OCI-LY1 (cell line): ENCODE results near the gene CTPS1.

ENCODE experiments used
- H2AFZ ChIP-seq: fragments of 200-600 bp; sonication (generic), shearing (Covaris generic); 2 replicates; pipeline ENCODE4 v1.6.0; 2014; ENCODE audit warnings: antibody characterized with exemption, mild to moderate bottlenecking, low read length
- H3F3A ChIP-seq: fragments of 200-600 bp; sonication (generic), shearing (Covaris generic); 2 replicates; pipeline ENCODE4 v1.6.0; 2014; ENCODE audit warnings: mild to moderate bottlenecking, antibody characterized with exemption, low read length, moderate library complexity; ENCODE audit not compliant: insufficient read depth
- H3K27ac ChIP-seq: fragments of 200-600 bp; sonication (generic); 2 replicates; pipeline ENCODE4 v1.5.1; 2014; ENCODE audit warnings: low read length, mixed run types, mild to moderate bottlenecking, low read depth; ENCODE audit not compliant: poor library complexity, severe bottlenecking
- H3K27me3 ChIP-seq: fragments of 200-600 bp; sonication (generic); 2 replicates; pipeline ENCODE4 v1.6.0; 2014; ENCODE audit warnings: antibody characterized with exemption, mild to moderate bottlenecking, low read length, moderate library complexity; ENCODE audit not compliant: insufficient read depth
- H3K36me3 ChIP-seq: fragments of 200-600 bp; sonication (generic); 2 replicates; pipeline ENCODE4 v1.6.1; 2014; ENCODE audit warnings: mild to moderate bottlenecking, antibody characterized with exemption, low read length, moderate library complexity, mixed read lengths; ENCODE audit not compliant: insufficient read depth
- H3K4me1 ChIP-seq: fragments of 200-600 bp; sonication (generic); 2 replicates; pipeline ENCODE4 v1.5.1; 2014; ENCODE audit warnings: mild to moderate bottlenecking, low read length, moderate library complexity; ENCODE audit not compliant: insufficient read depth, severe bottlenecking
- H3K4me2 ChIP-seq: fragments of 200-600 bp; sonication (generic), shearing (Covaris generic); 2 replicates; pipeline ENCODE4 v1.6.1; 2014; ENCODE audit warnings: low read length
- H3K4me3 ChIP-seq: fragments of 200-600 bp; sonication (generic); 2 replicates; pipeline ENCODE4 v1.5.1; 2014; ENCODE audit warnings: low read length, low read depth, mild to moderate bottlenecking, mixed read lengths; ENCODE audit not compliant: poor library complexity, severe bottlenecking
- H3K79me2 ChIP-seq: fragments of 200-600 bp; shearing (Covaris generic); 2 replicates; pipeline ENCODE4 v1.6.1; 2016; ENCODE audit warnings: mixed run types, low read length, mixed read lengths; ENCODE audit not compliant: insufficient read depth
- H3K9ac ChIP-seq: fragments of 200-600 bp; sonication (generic), shearing (Covaris generic); 2 replicates; pipeline ENCODE4 v1.6.1; 2014; ENCODE audit warnings: mild to moderate bottlenecking, low read length, mixed read lengths
- H3K9me2 ChIP-seq: fragments of 200-600 bp; sonication (generic), shearing (Covaris generic); 2 replicates; pipeline ENCODE4 v1.6.1; 2014; ENCODE audit warnings: low read depth, mild to moderate bottlenecking, low read length, mixed read lengths
- H3K9me3 ChIP-seq: fragments of 200-600 bp; shearing (Covaris generic); 2 replicates; pipeline ENCODE4 v1.6.1; 2014; ENCODE audit warnings: low read length, mixed read lengths
- H4K20me1 ChIP-seq: fragments of 200-600 bp; sonication (generic), shearing (Covaris generic); 2 replicates; pipeline ENCODE4 v1.6.0; 2016; ENCODE audit warnings: mild to moderate bottlenecking, low read length; ENCODE audit not compliant: insufficient read depth
- CTCF ChIP-seq: fragments of 200-600 bp; sonication (generic), shearing (Covaris generic); IDR thresholded peaks from 2 replicates; pipeline ENCODE4 v1.5.1; 2017; ENCODE audit warnings: mild to moderate bottlenecking, antibody characterized with exemption, low read length, moderate library complexity, mixed read lengths
- EZH2 ChIP-seq: fragments of 200-600 bp; sonication (generic), shearing (Covaris generic); IDR thresholded peaks from 2 replicates; pipeline ENCODE4 v1.8.0; 2017; ENCODE audit warnings: borderline replicate concordance, mixed run types, mild to moderate bottlenecking, antibody characterized with exemption, low read length, moderate library complexity, mixed read lengths

Gene CTPS1

GRCh38 chr1:40985161-40985560, 5.7 kb downstream of the CTPS1 start:
- H3K4me1 ChIP-seq, result peaks cover 25% of the 10 kb centered on the region
- H3K9ac ChIP-seq, result no peak overlapping the region
- H3F3A ChIP-seq, result no peaks in the 10 kb centered on the region

GRCh38 chr1:40985875-40986274, 6.4 kb downstream of the CTPS1 start:
- peaks cover 24% of the 10 kb centered on the region for H3K4me1 ChIP-seq
- H3F3A ChIP-seq, result no peaks in the 10 kb centered on the region
- H3K4me3 ChIP-seq, result no peak overlapping the region
- H3K9ac ChIP-seq, result no peak overlapping the region
- H3K27ac ChIP-seq, result no peak overlapping the region
- H4K20me1 ChIP-seq, result no peaks in the 10 kb centered on the region
- peaks cover 38% of the 10 kb centered on the region for H3K79me2 ChIP-seq
- H2AFZ ChIP-seq, result no peak overlapping the region
- no peaks in the 10 kb centered on the region for H3K27me3 ChIP-seq
- H3K9me3 ChIP-seq, result no peaks in the 10 kb centered on the region
- peaks cover 100% of the 10 kb centered on the region for H3K36me3 ChIP-seq
- no peak overlapping the region for H3K4me2 ChIP-seq
- TF ChIP-seq EZH2, result no peak
- no peak for TF ChIP-seq CTCF
- no peaks in the 10 kb centered on the region for H3K9me2 ChIP-seq

More at GRCh38 chr1:40985161-40985560, 5.7 kb downstream of the CTPS1 start:
- Histone ChIP-seq H3K9me3 (no peaks in the 10 kb centered on the region), H4K20me1 (no peaks in the 10 kb centered on the region), H3K27me3 (no peaks in the 10 kb centered on the region), H3K79me2 (peaks cover 45% of the 10 kb centered on the region), H3K27ac (no peak overlapping the region), H3K4me2 (no peak overlapping the region), H3K36me3 (peaks cover 93% of the 10 kb centered on the region), H3K4me3 (no peak overlapping the region), H3K9me2 (no peaks in the 10 kb centered on the region), H2AFZ (no peak overlapping the region)
- TF ChIP-seq EZH2 (no peak), CTCF (no peak)

GRCh38 chr1:40986328-40986783, 6.9 kb downstream of the CTPS1 start:
- H3K27ac ChIP-seq, result no peak overlapping the region
- no peaks in the 10 kb centered on the region for H3K9me2 ChIP-seq
- H3K79me2 ChIP-seq, result peaks cover 33% of the 10 kb centered on the region
- no peak overlapping the region for H3K9ac ChIP-seq
- no peak overlapping the region for H3K4me2 ChIP-seq
- no peaks in the 10 kb centered on the region for H3K9me3 ChIP-seq
- no peak overlapping the region for H2AFZ ChIP-seq
- no peaks in the 10 kb centered on the region for H4K20me1 ChIP-seq
- H3K36me3 ChIP-seq, result peaks cover 100% of the 10 kb centered on the region
- H3F3A ChIP-seq, result no peaks in the 10 kb centered on the region
- H3K4me3 ChIP-seq, result no peak overlapping the region
- TF ChIP-seq EZH2 (no peak), CTCF (no peak)
- peaks cover 19% of the 10 kb centered on the region for H3K4me1 ChIP-seq
- H3K27me3 ChIP-seq, result no peaks in the 10 kb centered on the region
